HG03457 (cell line): Measurements from ENCODE around the gene NUCB1.

ENCODE experiments used
- ATAC-seq: cut with Tn5 transposase; IDR thresholded peaks from one replicate; pipeline ENCODE4 v1.9.1; 2021; ENCODE audit warnings: moderate number of reproducible peaks; ENCODE audit not compliant: unreplicated experiment

Gene NUCB1

GRCh38 chr19:48933382-48933932 is 33.3 kb downstream of the NUCB1 start, which contains the start of gene DHDH:
TSS of gene DHDH (plus strand) at chr19:48933699. CDS start at chr19:48933722, 23 bp downstream.
- ATAC-seq = no peak

- ATAC-seq = no peak
Measured at GRCh38 chr19:48934837-48935236, 34.7 kb downstream of the NUCB1 start.

GRCh38 chr19:48935864-48936263 is 35.8 kb downstream of the NUCB1 start:
- no peak for ATAC-seq

GRCh38 chr19:48938256-48938655 is 38.1 kb downstream of the NUCB1 start:
- ATAC-seq = no peak

- no peak for ATAC-seq
Measured at GRCh38 chr19:48940902-48941301, 40.8 kb downstream of the NUCB1 start.

- ATAC-seq = no peak
Measured at GRCh38 chr19:48943081-48943480, 43.0 kb downstream of the NUCB1 start.

- ATAC-seq = no peak
Measured at GRCh38 chr19:48945415-48945814, 45.3 kb downstream of the NUCB1 start.

- no peak for ATAC-seq
Measured at GRCh38 chr19:48945817-48946216, 45.7 kb downstream of the NUCB1 start.

- ATAC-seq = no peak
Measured at GRCh38 chr19:48946463-48947257, 46.5 kb downstream of the NUCB1 start.

- no peak for ATAC-seq
Measured at GRCh38 chr19:48947258-48947542, 47.1 kb downstream of the NUCB1 start.

GRCh38 chr19:48950159-48950558 is 50.0 kb downstream of the NUCB1 start:
- no peak for ATAC-seq

GRCh38 chr19:48950830-48951519 is 50.9 kb downstream of the NUCB1 start:
- no peak for ATAC-seq

GRCh38 chr19:48953141-48953540 is 53.0 kb downstream of the NUCB1 start:
- ATAC-seq = no peak

GRCh38 chr19:48953990-48954594 is 54.0 kb downstream of the NUCB1 start:
- no peak for ATAC-seq

GRCh38 chr19:48954595-48955307 is 54.6 kb downstream of the NUCB1 start, which contains the start of gene BAX:
TSS of gene BAX (plus strand) at chr19:48954875. CDS start at chr19:48954929, 54 bp downstream.
- peak; percentile 56 for ATAC-seq

GRCh38 chr19:48955308-48955958 is 55.3 kb downstream of the NUCB1 start:
- no peak for ATAC-seq

- ATAC-seq = no peak
Measured at GRCh38 chr19:48958006-48958405, 57.9 kb downstream of the NUCB1 start.

- no peak for ATAC-seq
Measured at GRCh38 chr19:48959341-48960239, 59.5 kb downstream of the NUCB1 start.

- ATAC-seq = no peak
Measured at GRCh38 chr19:48961051-48961649, 61.0 kb downstream of the NUCB1 start.
